GM18873 (cell line): Measurements from ENCODE around the gene SIKE1.
"Not testable (repeated sequence)": the region's sequence is repeated elsewhere in the genome, so short reads cannot be mapped to it uniquely, and the experiment has no call there.

ENCODE experiments used
- ATAC-seq: cut with Tn5 transposase; IDR thresholded peaks from one replicate; pipeline ENCODE4 v1.9.1; 2021; ENCODE audit warnings: mild to moderate bottlenecking, moderate library complexity, moderate number of reproducible peaks; ENCODE audit not compliant: unreplicated experiment, low FRiP score

SIKE1 gene

GRCh38 chr1:114780344-114781226 is at the start of gene SIKE1:
Gene SIKE1 (minus strand): TSS chr1:114780685. CDS start chr1:114780607, 78 bp downstream.
- ATAC-seq: peak; percentile 97

GRCh38 chr1:114830075-114830474 is 49.6 kb upstream of the SIKE1 start:
- ATAC-seq: not testable (repeated sequence)

GRCh38 chr1:114828251-114828650 is 47.8 kb upstream of the SIKE1 start:
- no peak for ATAC-seq

GRCh38 chr1:114821978-114822377 is 41.5 kb upstream of the SIKE1 start:
- ATAC-seq: no peak

- no peak for ATAC-seq
These were observed 39.9 kb upstream of the SIKE1 start for GRCh38 chr1:114820392-114820791.

GRCh38 chr1:114819869-114820268 is 39.4 kb upstream of the SIKE1 start:
- no peak for ATAC-seq

- ATAC-seq: not testable (repeated sequence)
These were observed 24.0 kb upstream of the SIKE1 start for GRCh38 chr1:114804449-114804848.

GRCh38 chr1:114803001-114803400 is 22.5 kb upstream of the SIKE1 start:
- ATAC-seq: no peak

GRCh38 chr1:114794038-114794437 is 13.6 kb upstream of the SIKE1 start:
- ATAC-seq: no peak

- ATAC-seq: not testable (repeated sequence)
These were observed 10.1 kb upstream of the SIKE1 start for GRCh38 chr1:114790581-114790980.

- ATAC-seq: not testable (repeated sequence)
These were observed 6.0 kb upstream of the SIKE1 start for GRCh38 chr1:114786440-114786839.

- no peak for ATAC-seq
These were observed 2.0 kb upstream of the SIKE1 start for GRCh38 chr1:114782476-114782875.

- ATAC-seq: no peak
These were observed 763 bp downstream of the SIKE1 start for GRCh38 chr1:114779722-114780121.

GRCh38 chr1:114776726-114777125 is 3.8 kb downstream of the SIKE1 start:
- not testable (repeated sequence) for ATAC-seq

- ATAC-seq: no peak
These were observed 8.5 kb downstream of the SIKE1 start for GRCh38 chr1:114771992-114772391.

- no peak for ATAC-seq
These were observed 9.5 kb downstream of the SIKE1 start for GRCh38 chr1:114770989-114771388.

GRCh38 chr1:114764689-114765088 is 15.8 kb downstream of the SIKE1 start:
- ATAC-seq: no peak

- no peak for ATAC-seq
These were observed 22.1 kb downstream of the SIKE1 start for GRCh38 chr1:114758256-114758832.

- peak; percentile 66 for ATAC-seq
These were observed 22.8 kb downstream of the SIKE1 start, which contains the start of gene CSDE1 for GRCh38 chr1:114757455-114758255. Gene CSDE1 (minus strand): TSS chr1:114757984. CDS start chr1:114739890, 18,094 bp downstream.

- ATAC-seq: no peak
These were observed 23.5 kb downstream of the SIKE1 start for GRCh38 chr1:114756949-114757454.
